ENCODE measurements around the gene HSF2. TPM values are rescaled to one million over a fixed set of nuclear protein-coding genes. Genes with fewer than 3 reads are reported as not detected.

Gene HSF2
- total RNA-seq, 4 donors from 2014 or later = 21.1 to 37.1 (median 30.7) TPM

DNA sequence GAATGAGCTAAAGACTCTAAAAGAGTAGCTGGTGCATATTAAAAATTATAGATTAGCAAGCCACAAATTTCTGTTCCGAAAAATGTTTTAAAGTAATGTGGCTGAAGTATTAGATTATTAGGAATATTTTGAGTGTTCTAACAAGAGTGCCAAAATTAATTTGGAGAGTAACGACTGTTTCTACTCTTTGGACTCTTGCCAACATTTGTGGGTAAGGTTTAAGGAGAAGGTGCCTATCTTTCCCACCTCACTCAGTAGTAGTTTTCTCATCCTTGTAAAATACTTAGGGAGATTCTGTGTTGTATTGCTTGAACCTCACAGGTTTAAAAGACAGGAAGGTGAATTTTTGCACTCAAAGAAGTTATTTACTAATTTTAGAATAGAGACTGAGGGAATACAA, 5.0 kb downstream of the HSF2 start:
- no peak for ATAC-seq
- Histone ChIP-seq H3K4me3 (no peak overlapping the region), H3K27me3 (no peaks in the 10 kb centered on the region), H3K36me3 (no peaks in the 10 kb centered on the region), H3K9me3 (no peaks in the 10 kb centered on the region), H3K4me1 (peaks cover 0 to 61% (median 4%) of the 10 kb centered on the region in 3 donors), H3K27ac (no peak overlapping the region)
- TF ChIP-seq EP300 (IDR thresholded peaks at IDR 0.05) = no peak
- no peak for TF ChIP-seq POLR2A (IDR thresholded peaks at IDR 0.05)
- no peak for TF ChIP-seq CTCF (IDR thresholded peaks at IDR 0.05)
- TF ChIP-seq POLR2AphosphoS5 (IDR thresholded peaks at IDR 0.05) = no peak
- WGBS, 2 donors (ENCODE audit: low coverage in 1 of 2) = 58 to 59% methylated on average over 2 of the region's 2 CpGs

DNA sequence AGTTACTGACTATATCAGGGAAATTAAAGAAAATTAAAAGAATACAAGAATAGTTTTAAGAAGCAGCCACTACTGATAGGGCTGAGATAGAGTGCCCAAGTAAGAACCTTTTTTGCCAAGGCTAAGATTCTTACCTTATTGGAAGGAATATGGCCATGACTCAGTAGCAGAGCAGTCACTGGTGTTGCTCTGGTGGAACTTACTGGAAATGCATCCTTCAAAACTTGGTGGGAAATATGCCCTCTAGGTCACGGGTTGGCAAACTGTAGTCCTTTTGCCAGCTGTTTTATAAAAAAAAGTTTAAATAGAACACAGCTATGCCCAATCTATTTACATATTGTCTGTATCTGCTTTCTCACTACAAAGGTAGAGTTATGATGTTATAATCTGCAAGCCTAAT, 6.0 kb downstream of the HSF2 start:
- Histone ChIP-seq H3K27ac (no peak overlapping the region), H3K36me3 (no peaks in the 10 kb centered on the region), H3K27me3 (no peaks in the 10 kb centered on the region), H3K9me3 (no peaks in the 10 kb centered on the region), H3K4me1 (peaks cover 0 to 60% (median 4%) of the 10 kb centered on the region in 3 donors), H3K4me3 (no peak overlapping the region)
- 57 to 88% methylated on average over 1 of the region's 1 CpG for whole genome bisulfite sequencing, 2 donors (ENCODE audit: low coverage in 1 of 2)
- TF ChIP-seq POLR2A (IDR thresholded peaks at IDR 0.05) (no peak), EP300 (IDR thresholded peaks at IDR 0.05) (no peak), POLR2AphosphoS5 (IDR thresholded peaks at IDR 0.05) (no peak), CTCF (IDR thresholded peaks at IDR 0.05) (no peak)
- ATAC-seq = no peak

DNA sequence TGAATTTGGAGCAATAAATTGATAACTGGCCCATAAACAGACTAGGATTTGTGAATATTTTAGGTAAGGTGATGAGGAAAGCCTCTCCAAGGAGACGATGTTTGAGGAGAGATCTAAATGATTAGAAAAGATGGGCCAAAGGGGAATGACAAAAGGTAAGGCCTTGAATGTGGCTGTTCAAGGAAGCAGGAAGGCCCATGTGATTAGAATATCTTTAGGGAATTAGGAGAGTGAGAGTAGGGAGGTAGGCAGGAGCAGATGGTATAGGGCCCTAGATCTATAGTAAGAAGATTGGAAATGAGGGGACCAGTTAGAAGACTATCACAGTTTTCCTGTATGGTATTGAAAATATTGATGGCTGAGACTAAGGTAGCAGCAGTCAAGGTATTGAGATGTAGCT, 6.7 kb downstream of the HSF2 start:
- TF ChIP-seq CTCF (IDR thresholded peaks at IDR 0.05) (no peak), POLR2A (IDR thresholded peaks at IDR 0.05) (no peak), EP300 (IDR thresholded peaks at IDR 0.05) (no peak), POLR2AphosphoS5 (IDR thresholded peaks at IDR 0.05) (no peak)
- no peaks in the 10 kb centered on the region for H3K27me3 ChIP-seq
- H3K27ac ChIP-seq = no peak overlapping the region
- no peak overlapping the region for H3K4me3 ChIP-seq
- 100% methylated on average over 1 of the region's 1 CpG for WGBS, 2 donors (ENCODE audit: low coverage in 1 of 2)
- H3K4me1 ChIP-seq = peaks cover 0 to 54% (median 3%) of the 10 kb centered on the region in 3 donors
- no peaks in the 10 kb centered on the region for H3K36me3 ChIP-seq
- H3K9me3 ChIP-seq = no peaks in the 10 kb centered on the region
- no peak for ATAC-seq

GRCh38 chr6:122407712-122408111, 8.3 kb downstream of the HSF2 start:
- WGBS, 2 donors (ENCODE audit: low coverage in 1 of 2) = 79 to 89% methylated on average over 3 to 4 of the region's 4 CpGs
- H3K27me3 ChIP-seq = no peaks in the 10 kb centered on the region
- H3K9me3 ChIP-seq = no peaks in the 10 kb centered on the region
- no peak overlapping the region for H3K4me3 ChIP-seq
- H3K27ac ChIP-seq = no peak overlapping the region
- no peak for TF ChIP-seq EP300 (IDR thresholded peaks at IDR 0.05)
- H3K4me1 ChIP-seq = peaks cover 0 to 45% (median 0%) of the 10 kb centered on the region in 3 donors
- peaks cover 0 to 5% of the 10 kb centered on the region in 2 donors for H3K36me3 ChIP-seq
- no peak for ATAC-seq

- Histone ChIP-seq H3K4me3 (no peak overlapping the region), H3K9me3 (no peaks in the 10 kb centered on the region), H3K4me1 (peaks cover 0 to 40% (median 0%) of the 10 kb centered on the region in 3 donors), H3K27me3 (no peaks in the 10 kb centered on the region), H3K27ac (no peak overlapping the region), H3K36me3 (peaks cover 0 to 10% of the 10 kb centered on the region in 2 donors)
- TF ChIP-seq POLR2AphosphoS5 (IDR thresholded peaks at IDR 0.05) (no peak), EP300 (IDR thresholded peaks at IDR 0.05) (no peak), POLR2A (IDR thresholded peaks at IDR 0.05) (no peak), CTCF (IDR thresholded peaks at IDR 0.05) (no peak)
- WGBS, 2 donors (ENCODE audit: low coverage in 1 of 2) = 63 to 100% methylated on average over 1 of the region's 1 CpG
- ATAC-seq = no peak
Observed at GRCh38 chr6:122408240-122408639, 8.8 kb downstream of the HSF2 start.

Measured in gastroesophageal sphincter (tissue), 4 donors.